Naive thymus-derived CD4-positive, alpha-beta T cell (primary cell): ENCODE data around the gene CCDC167. TPM values are rescaled to one million over a fixed set of nuclear protein-coding genes. Genes with fewer than 3 reads are reported as not detected.

Source experiments
- ATAC-seq: fragments of 150-1000 bp; cut with Tn5 transposase; 2 replicates; pipeline ENCODE4 v1.10.0; 2021; ENCODE audit warnings: mild to moderate bottlenecking, moderate library complexity
- CTCF ChIA-PET: fragments of 350-600 bp; sonication (Branson Sonifier 250); formaldehyde crosslinking; loops from one replicate; lab custom pipeline; 2021; ENCODE audit warnings: antibody characterized with exemption; lab: Charles Lee
- POLR2A ChIA-PET: fragments of 350-600 bp; sonication (Branson Sonifier 250); formaldehyde crosslinking; loops from one replicate; lab custom pipeline; 2021; ENCODE audit warnings: antibody characterized with exemption, inconsistent platforms; lab: Charles Lee
- DNase-seq, 9 donors: peaks; one replicate each; pipeline versions ENCODE4 v3.0.0 to v3.0.0-alpha.2; 2020 to 2022; ENCODE audit warnings: mixed read lengths in 1 of 9
- H3K27ac ChIP-seq: one replicate; pipeline ENCODE4 v1.7.0; 2013; ENCODE audit warnings: mild to moderate bottlenecking, low read depth, low read length, moderate library complexity
- H3K27me3 ChIP-seq, 2 donors: one replicate each; pipeline ENCODE4 v1.7.0; 2013; ENCODE audit warnings: low read length in 2 of 2, mild to moderate bottlenecking in 2 of 2, moderate library complexity in 2 of 2; ENCODE audit not compliant: control insufficient read depth in 2 of 2, insufficient read depth in 2 of 2
- H3K36me3 ChIP-seq, 3 experiments: 1 replicate in 2 of 3; 2 replicates in 1 of 3; pipeline ENCODE4 v1.7.0; 2013; ENCODE audit warnings: low read length in 3 of 3, mild to moderate bottlenecking in 3 of 3, moderate library complexity in 1 of 3; ENCODE audit not compliant: insufficient read depth in 3 of 3, control insufficient read depth in 2 of 3
- H3K4me1 ChIP-seq, 2 donors: one replicate each; pipeline ENCODE4 v1.7.0; 2013; ENCODE audit warnings: low read length in 2 of 2, mild to moderate bottlenecking in 2 of 2, moderate library complexity in 1 of 2; ENCODE audit not compliant: control insufficient read depth in 2 of 2, insufficient read depth in 2 of 2
- H3K4me3 ChIP-seq: 2 replicates; pipeline ENCODE4 v1.7.0; 2013; ENCODE audit warnings: mild to moderate bottlenecking, low read length
- H3K9me3 ChIP-seq, 3 experiments: 1 replicate in 2 of 3; 2 replicates in 1 of 3; pipeline ENCODE4 v1.7.0; 2013; ENCODE audit warnings: low read length in 3 of 3; ENCODE audit not compliant: control insufficient read depth in 2 of 3
- H3K27ac Mint-ChIP-seq, 9 donors: one replicate each; pipeline ENCODE4 v1.8.0; 2020 to 2022; ENCODE audit warnings: mixed read lengths in 9 of 9, mild to moderate bottlenecking in 8 of 9, moderate library complexity in 5 of 9, inconsistent platforms in 2 of 9
- H3K27me3 Mint-ChIP-seq, 5 donors: one replicate each; pipeline ENCODE4 v1.8.0; 2021 to 2022; ENCODE audit warnings: mixed read lengths in 5 of 5, mild to moderate bottlenecking in 1 of 5
- H3K36me3 Mint-ChIP-seq, 5 donors: one replicate each; pipeline ENCODE4 v1.8.0; 2020 to 2022; ENCODE audit warnings: mixed read lengths in 5 of 5, mild to moderate bottlenecking in 3 of 5, inconsistent platforms in 1 of 5
- H3K4me1 Mint-ChIP-seq, 7 donors: one replicate each; pipeline ENCODE4 v1.8.0; 2020 to 2022; ENCODE audit warnings: mixed read lengths in 7 of 7, mild to moderate bottlenecking in 3 of 7, inconsistent platforms in 1 of 7
- H3K4me3 Mint-ChIP-seq, 10 donors: one replicate each; pipeline ENCODE4 v1.8.0; 2020 to 2022; ENCODE audit warnings: mild to moderate bottlenecking in 10 of 10, mixed read lengths in 10 of 10, moderate library complexity in 6 of 10, inconsistent platforms in 2 of 10
- H3K9me3 Mint-ChIP-seq, 11 donors: one replicate each; pipeline ENCODE4 v1.8.0; 2020 to 2022; ENCODE audit warnings: mixed read lengths in 11 of 11, mild to moderate bottlenecking in 4 of 11, inconsistent platforms in 1 of 11, moderate library complexity in 1 of 11
- intact Hi-C, 2 donors: fragments of 100-400 bp; cut with micrococcal nuclease; formaldehyde crosslinking; loops; one replicate each; pipeline ENCODE4 v1.15.1; 2023
- polyA plus RNA-seq, 2 donors: library from polyadenylated mRNA; unstranded; fragments of 300-500 nt; fragmentation: Illumina TruSeq; gene quantifications; one replicate each; pipeline ENCODE4 v1.2.3, GENCODE V29; 2021
- total RNA-seq, 6 experiments: library from RNA in 5 of 6; stranded (reverse) in 5 of 6; gene quantifications; 1 replicate in 5 of 6; 2 replicates in 1 of 6; pipeline ENCODE4 v1.2.3 and lab custom pipeline; 2021 to 2026

Gene CCDC167
- total and polyA plus RNA-seq, 7 experiments from 2014 or later = 13.8 to 95.5 (median 23.5) TPM

DNA sequence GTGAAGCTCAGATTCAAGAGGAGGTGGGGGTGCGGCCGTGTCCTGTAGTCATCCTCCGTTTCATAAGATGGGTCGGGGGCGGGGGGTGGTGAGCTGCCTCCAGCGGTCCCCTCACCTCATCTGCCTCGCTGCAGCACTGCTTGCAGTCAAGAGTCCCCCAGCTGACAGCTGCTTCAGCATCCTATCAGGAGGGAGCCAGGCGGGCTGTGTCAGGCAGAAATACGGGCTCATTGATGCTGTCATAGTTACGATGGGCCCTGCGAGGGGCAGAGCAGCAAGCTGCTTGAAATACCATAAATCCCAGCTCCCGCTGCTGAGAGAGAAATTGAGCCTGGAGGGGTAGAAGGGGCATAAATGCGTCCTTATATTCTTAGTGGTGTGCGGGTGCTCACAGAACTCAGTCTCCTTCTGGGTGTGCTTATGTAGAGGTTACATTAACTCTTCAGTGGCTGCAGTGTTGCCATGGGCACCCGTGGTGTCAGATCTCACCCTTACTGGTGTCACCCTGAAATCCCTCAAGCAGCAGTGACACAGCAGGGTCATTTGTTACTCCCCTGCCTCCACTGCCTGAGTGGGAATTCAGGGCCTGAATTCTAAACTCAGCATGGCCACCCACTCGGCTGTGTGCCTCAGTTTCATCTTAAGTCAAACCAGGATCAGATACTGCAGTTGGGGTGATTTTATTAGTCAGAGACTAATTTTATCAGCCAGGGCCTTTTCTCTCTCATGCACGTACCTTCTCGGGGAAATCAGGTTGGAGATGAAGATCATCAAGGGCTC, 21.8 kb downstream of the CCDC167 start:
- Mint-ChIP-seq H3K27me3 (no peaks in the 10 kb centered on the region), H3K27ac (peak overlapping the region in 3 of 9 donors; percentile 5 to 68 (median 30)), H3K9me3 (no peaks in the 10 kb centered on the region), H3K4me1 (peaks cover 0 to 4% (median 0%) of the 10 kb centered on the region in 7 donors), H3K36me3 (peaks cover 7 to 43% (median 22%) of the 10 kb centered on the region in 5 donors), H3K4me3 (no peak overlapping the region)
- H3K4me3 ChIP-seq = no peak overlapping the region
- ATAC-seq = no peak
- H3K36me3 ChIP-seq = peaks cover 20 to 100% (median 22%) of the 10 kb centered on the region in 3 experiments
- H3K27me3 ChIP-seq = no peaks in the 10 kb centered on the region
- no peak overlapping the region for H3K27ac ChIP-seq
- H3K4me1 ChIP-seq = no peaks in the 10 kb centered on the region
- no peak for DNase-seq
- ChIA-PET CTCF (interaction anchor here (0.5 kb wide), 1 partner anchor 26 kb away, joined by 4 read pairs; no protein-coding TSS in a partner anchor), POLR2A (no interaction called here)
- no peaks in the 10 kb centered on the region for H3K9me3 ChIP-seq
- intact Hi-C loops = no loop called here

DNA sequence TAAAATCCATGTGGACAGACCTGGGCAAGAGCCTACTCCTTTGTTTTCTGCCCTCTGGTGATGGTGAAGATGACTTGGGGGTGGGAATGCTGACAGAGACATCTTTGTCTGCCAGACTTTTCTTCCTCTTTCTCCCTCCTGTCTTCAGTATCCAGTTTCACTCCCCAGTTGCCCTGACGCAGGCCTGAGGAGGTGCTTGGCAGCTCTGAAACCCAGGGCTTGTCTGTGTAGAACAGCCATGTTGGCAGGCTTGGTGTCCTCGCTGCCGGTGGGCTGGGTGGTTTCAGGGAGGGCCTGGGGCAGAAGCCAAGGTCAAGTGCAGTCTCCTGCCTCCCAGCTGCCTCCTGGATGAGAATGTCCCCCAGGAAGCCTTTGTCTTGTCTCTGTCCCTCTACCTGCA, 22.5 kb downstream of the CCDC167 start:
- POLR2A ChIA-PET = no interaction called here
- no peaks in the 10 kb centered on the region for H3K9me3 Mint-ChIP-seq
- intact Hi-C loops = no loop called here
- H3K4me3 Mint-ChIP-seq = no peak overlapping the region
- no peak overlapping the region for H3K4me3 ChIP-seq
- H3K4me1 Mint-ChIP-seq = peaks cover 0 to 4% (median 0%) of the 10 kb centered on the region in 7 donors
- no peaks in the 10 kb centered on the region for H3K27me3 ChIP-seq
- peak overlapping the region in 3 of 9 donors; percentile 15 to 68 (median 23) for H3K27ac Mint-ChIP-seq
- peaks cover 7 to 46% (median 22%) of the 10 kb centered on the region in 5 donors for H3K36me3 Mint-ChIP-seq
- peaks cover 20 to 100% (median 22%) of the 10 kb centered on the region in 3 experiments for H3K36me3 ChIP-seq
- no peaks in the 10 kb centered on the region for H3K4me1 ChIP-seq
- no peak overlapping the region for H3K27ac ChIP-seq
- CTCF ChIA-PET = interaction anchor here (0.5 kb wide), 1 partner anchor 25 kb away, joined by 4 read pairs; no protein-coding TSS in a partner anchor
- ATAC-seq (no peak), DNase-seq (no peak)
- no peaks in the 10 kb centered on the region for H3K9me3 ChIP-seq
- no peaks in the 10 kb centered on the region for H3K27me3 Mint-ChIP-seq

DNA sequence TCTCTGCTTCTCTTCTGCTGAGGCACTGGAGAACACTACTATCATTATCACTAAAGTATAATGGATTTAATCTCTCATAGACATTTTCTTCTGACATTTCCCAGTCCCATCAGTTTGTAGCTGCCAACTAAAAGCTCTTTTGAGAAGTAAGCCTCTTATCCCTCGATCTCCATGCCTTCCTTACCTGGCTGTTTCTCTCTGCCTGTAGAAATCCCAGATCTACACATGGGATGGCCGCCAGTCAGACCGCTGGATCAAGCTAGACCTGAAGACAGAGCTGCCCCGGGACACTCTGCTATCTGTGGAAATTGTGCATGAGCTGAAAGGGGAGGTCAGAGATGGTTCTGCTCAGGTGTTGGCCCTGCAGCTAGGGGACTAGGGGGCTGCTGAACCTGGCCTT, 25.4 kb downstream of the CCDC167 start:
- H3K36me3 Mint-ChIP-seq = peaks cover 7 to 66% (median 29%) of the 10 kb centered on the region in 5 donors

GRCh38 chr6:37473364-37474095, 26.2 kb downstream of the CCDC167 start:
- peaks cover 0 to 4% (median 0%) of the 10 kb centered on the region in 7 donors for H3K4me1 Mint-ChIP-seq
- H3K27ac Mint-ChIP-seq = peak overlapping the region in 3 of 9 donors; percentile 27 to 78 (median 48)
- CTCF ChIA-PET = interaction anchor here (0.7 kb wide), 1 partner anchor 764 kb away, joined by 4 read pairs; no protein-coding TSS in a partner anchor
- POLR2A ChIA-PET = no interaction called here
- Histone ChIP-seq H3K27me3 (no peaks in the 10 kb centered on the region), H3K9me3 (no peaks in the 10 kb centered on the region), H3K4me1 (no peaks in the 10 kb centered on the region), H3K27ac (no peak overlapping the region), H3K36me3 (peaks cover 20 to 86% (median 23%) of the 10 kb centered on the region in 3 experiments), H3K4me3 (no peak overlapping the region)
- no peak overlapping the region for H3K4me3 Mint-ChIP-seq
- no peaks in the 10 kb centered on the region for H3K9me3 Mint-ChIP-seq
- intact Hi-C loops = no loop called here
- ATAC-seq = no peak
- DNase-seq = no peak
- H3K27me3 Mint-ChIP-seq = no peaks in the 10 kb centered on the region
- peaks cover 7 to 63% (median 30%) of the 10 kb centered on the region in 5 donors for H3K36me3 Mint-ChIP-seq

More for the DNA sequence above, 25.4 kb downstream of the CCDC167 start:
- no peak for ATAC-seq
- intact Hi-C loops = no loop called here
- H3K4me3 Mint-ChIP-seq = no peak overlapping the region
- H3K36me3 ChIP-seq = peaks cover 21 to 94% (median 23%) of the 10 kb centered on the region in 3 experiments
- no peak overlapping the region for H3K27ac ChIP-seq
- H3K4me3 ChIP-seq = no peak overlapping the region
- peaks cover 0 to 4% (median 0%) of the 10 kb centered on the region in 7 donors for H3K4me1 Mint-ChIP-seq
- CTCF ChIA-PET = no interaction called here
- no peaks in the 10 kb centered on the region for H3K27me3 ChIP-seq
- POLR2A ChIA-PET = no interaction called here
- peak overlapping the region in 2 of 9 donors; percentile 47 to 62 for H3K27ac Mint-ChIP-seq
- no peaks in the 10 kb centered on the region for H3K27me3 Mint-ChIP-seq
- H3K9me3 Mint-ChIP-seq = no peaks in the 10 kb centered on the region
- no peaks in the 10 kb centered on the region for H3K9me3 ChIP-seq
- H3K4me1 ChIP-seq = no peaks in the 10 kb centered on the region
- no peak for DNase-seq

GRCh38 chr6:37467718-37468117, 32.0 kb downstream of the CCDC167 start:
- intact Hi-C loops = no loop called here
- H3K4me3 ChIP-seq = no peak overlapping the region
- ChIA-PET CTCF (interaction anchor here (0.6 kb wide), 1 partner anchor 544 kb away, joined by 3 read pairs; no protein-coding TSS in a partner anchor), POLR2A (no interaction called here)
- Mint-ChIP-seq H3K9me3 (peaks cover 0 to 7% (median 3%) of the 10 kb centered on the region in 11 donors), H3K4me1 (no peaks in the 10 kb centered on the region), H3K27ac (peak overlapping the region in 1 of 9 donors; percentile 48), H3K36me3 (peaks cover 14 to 73% (median 48%) of the 10 kb centered on the region in 5 donors), H3K27me3 (no peaks in the 10 kb centered on the region), H3K4me3 (no peak overlapping the region)
- DNase-seq = no peak
- no peak overlapping the region for H3K27ac ChIP-seq
- ATAC-seq = no peak
- peaks cover 4 to 46% (median 22%) of the 10 kb centered on the region in 3 experiments for H3K36me3 ChIP-seq
- H3K27me3 ChIP-seq = no peaks in the 10 kb centered on the region
- H3K4me1 ChIP-seq = no peaks in the 10 kb centered on the region
- H3K9me3 ChIP-seq = no peaks in the 10 kb centered on the region

DNA sequence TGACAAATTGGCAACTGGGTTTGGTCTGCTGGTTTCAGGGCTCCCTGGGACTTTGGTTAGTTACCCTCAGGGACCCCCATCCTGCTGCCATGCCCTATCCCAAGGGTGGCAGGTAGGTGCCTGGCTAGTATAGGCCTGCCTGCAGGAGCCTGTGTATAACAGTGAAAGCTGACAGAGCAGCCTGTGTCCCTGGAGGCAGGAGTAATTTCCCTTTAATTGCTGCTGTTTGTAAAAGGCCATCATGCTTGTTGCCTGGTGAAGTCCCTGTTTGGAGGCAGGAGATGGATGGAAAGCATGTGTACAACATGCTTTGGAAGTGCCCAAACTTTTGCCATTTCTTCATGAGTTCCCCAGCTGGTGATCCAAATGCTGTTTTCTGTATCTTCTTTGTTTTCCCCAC, 36.6 kb downstream of the CCDC167 start:
- Mint-ChIP-seq H3K27me3 (no peaks in the 10 kb centered on the region), H3K9me3 (peaks cover 0 to 7% (median 3%) of the 10 kb centered on the region in 11 donors), H3K4me1 (peaks cover 0 to 2% (median 0%) of the 10 kb centered on the region in 7 donors), H3K4me3 (no peak overlapping the region), H3K36me3 (peaks cover 28 to 86% (median 54%) of the 10 kb centered on the region in 5 donors), H3K27ac (peak overlapping the region in 4 of 9 donors; percentile 12 to 56 (median 31))
- no peak for ATAC-seq
- intact Hi-C loops = no loop called here
- Histone ChIP-seq H3K27me3 (no peaks in the 10 kb centered on the region), H3K4me3 (no peak overlapping the region), H3K27ac (no peak overlapping the region), H3K36me3 (peaks cover 5 to 63% (median 35%) of the 10 kb centered on the region in 3 experiments), H3K9me3 (no peaks in the 10 kb centered on the region), H3K4me1 (no peaks in the 10 kb centered on the region)
- POLR2A ChIA-PET = no interaction called here
- DNase-seq = no peak
- CTCF ChIA-PET = no interaction called here
